GM23248 (cell line): ENCODE measurements around the gene GTPBP6. TPM values are rescaled to one million over a fixed set of nuclear protein-coding genes. Genes with fewer than 3 reads are reported as not detected.
A peak's percentile ranks its signal among the peaks of the same experiment; 100 is the strongest.

Source experiments
- DNase-seq: peaks from one replicate; pipeline ENCODE4 v3.0.0-alpha.2; 2015
- H2AFZ ChIP-seq: fragments of 200-600 bp; sonication (generic); 2 replicates; pipeline ENCODE4 v1.6.1; 2016; ENCODE audit warnings: antibody characterized with exemption
- H3F3A ChIP-seq: fragments of 200-600 bp; sonication (generic); 2 replicates; pipeline ENCODE4 v1.6.1; 2016; ENCODE audit warnings: mild to moderate bottlenecking, antibody characterized with exemption, mixed run types; ENCODE audit not compliant: insufficient read depth
- H3K27ac ChIP-seq: fragments of 200-600 bp; sonication (generic); 2 replicates; pipeline ENCODE4 v1.5.1; 2016; ENCODE audit warnings: mild to moderate bottlenecking
- H3K27me3 ChIP-seq: fragments of 200-600 bp; sonication (generic); replicated peaks from 2 replicates; pipeline ENCODE4 v1.6.1; 2016; ENCODE audit warnings: mild to moderate bottlenecking; ENCODE audit not compliant: insufficient read depth
- H3K36me3 ChIP-seq: fragments of 200-600 bp; sonication (generic); 2 replicates; pipeline ENCODE4 v1.6.1; 2016; ENCODE audit warnings: low read depth, mild to moderate bottlenecking
- H3K4me1 ChIP-seq: fragments of 200-600 bp; sonication (generic); 2 replicates; pipeline ENCODE4 v1.6.1; 2016; ENCODE audit warnings: mild to moderate bottlenecking; ENCODE audit not compliant: insufficient read depth
- H3K4me2 ChIP-seq: fragments of 200-600 bp; sonication (generic); one replicate; pipeline ENCODE4 v1.6.1; 2016; ENCODE audit warnings: mild to moderate bottlenecking; ENCODE audit not compliant: unreplicated experiment
- H3K4me3 ChIP-seq: fragments of 200-600 bp; sonication (generic); 2 replicates; pipeline ENCODE4 v1.5.1; 2016; ENCODE audit warnings: mild to moderate bottlenecking
- H3K79me2 ChIP-seq: fragments of 200-600 bp; sonication (generic); 2 replicates; pipeline ENCODE4 v1.6.1; 2016; ENCODE audit warnings: mild to moderate bottlenecking; ENCODE audit not compliant: insufficient read depth
- H3K9ac ChIP-seq: fragments of 200-600 bp; sonication (generic); 2 replicates; pipeline ENCODE4 v1.6.1; 2016; ENCODE audit warnings: mild to moderate bottlenecking
- H3K9me2 ChIP-seq: fragments of 200-600 bp; sonication (generic); 2 replicates; pipeline ENCODE4 v1.6.1; 2016; ENCODE audit warnings: mixed run types, mild to moderate bottlenecking, moderate library complexity; ENCODE audit not compliant: insufficient read depth
- H3K9me3 ChIP-seq: fragments of 200-600 bp; sonication (generic); one replicate; pipeline ENCODE4 v1.6.1; 2017; ENCODE audit warnings: low read depth
- H4K20me1 ChIP-seq: fragments of 200-600 bp; sonication (generic); 2 replicates; pipeline ENCODE4 v1.6.0; 2016; ENCODE audit not compliant: insufficient read depth
- EZH2 ChIP-seq: fragments of 200-600 bp; sonication (generic); IDR thresholded peaks from 2 replicates; pipeline ENCODE4 v1.6.1; 2018; ENCODE audit warnings: antibody characterized with exemption, mild to moderate bottlenecking; ENCODE audit not compliant: insufficient read depth, poor library complexity, severe bottlenecking
- EZH2phosphoT487 ChIP-seq: fragments of 200-600 bp; sonication (generic); IDR thresholded peaks from 2 replicates; pipeline ENCODE4 v1.6.1; 2018; ENCODE audit warnings: antibody characterized with exemption, moderate library complexity, mild to moderate bottlenecking, low read depth; ENCODE audit not compliant: insufficient read depth
- WGBS, 2 experiments: methylation state at CpG; one replicate each; pipeline ENCODE4 v1.1.6; 2015 to 2017; ENCODE audit warnings: low lambda C conversion rate in 2 of 2, low coverage in 1 of 2; ENCODE audit errors: missing lambda C conversion rate in 2 of 2; 5-methylcytosine and 5-hydroxymethylcytosine counted together
- in situ Hi-C: fragments of 300-500 bp; cut with MboI; formaldehyde crosslinking; loops from 2 replicates; pipeline ENCODE4 v1.15.0; 2020
- polyA plus RNA-seq: library from polyadenylated mRNA; unstranded; fragments of >200 nt; fragmentation: Nextera tagmentation; extraction: Ambion mirVana; gene quantifications from 2 replicates; pipeline ENCODE4 v1.2.1, GENCODE V29; 2016
- total RNA-seq: library from RNA; depleted of rRNA; stranded (reverse); fragments of >200 nt; shearing (Covaris generic); gene quantifications from 2 replicates; pipeline ENCODE4 v1.2.3, GENCODE V29; 2014

The GTPBP6 gene
- total and polyA plus RNA-seq, 2 experiments from 2014 or later, result 28.1 to 32.4 TPM

- 97 to 98% methylated on average over 41 to 44 of the region's 44 CpGs for WGBS, 2 experiments
- Histone ChIP-seq H3K27me3 (no peaks in the 10 kb centered on the region), H3K27ac (no peak overlapping the region), H3K4me2 (no peak overlapping the region), H3K9ac (no peak overlapping the region), H3K4me3 (no peak overlapping the region), H3K9me3 (no peaks in the 10 kb centered on the region), H2AFZ (no peak overlapping the region), H3F3A (no peaks in the 10 kb centered on the region), H3K36me3 (no peaks in the 10 kb centered on the region), H3K9me2 (no peaks in the 10 kb centered on the region), H3K79me2 (no peaks in the 10 kb centered on the region), H3K4me1 (no peaks in the 10 kb centered on the region), H4K20me1 (no peaks in the 10 kb centered on the region)
- TF ChIP-seq EZH2phosphoT487 (no peak), EZH2 (no peak)
- in situ Hi-C loops, result no loop called here
- peak; percentile 10 for DNase-seq
Observed at GRCh38 chrX:338836-339400, 20.3 kb upstream of the GTPBP6 start.

- no peak overlapping the region for H3K4me3 ChIP-seq
- TF ChIP-seq EZH2phosphoT487 (no peak), EZH2 (no peak)
- no peaks in the 10 kb centered on the region for H3K79me2 ChIP-seq
- H3K4me1 ChIP-seq, result no peaks in the 10 kb centered on the region
- no peaks in the 10 kb centered on the region for H3K36me3 ChIP-seq
- H3K27ac ChIP-seq, result no peak overlapping the region
- H3F3A ChIP-seq, result no peaks in the 10 kb centered on the region
- in situ Hi-C loops, result no loop called here
- no peaks in the 10 kb centered on the region for H3K27me3 ChIP-seq
- H2AFZ ChIP-seq, result no peak overlapping the region
- no peaks in the 10 kb centered on the region for H4K20me1 ChIP-seq
- H3K9me3 ChIP-seq, result no peaks in the 10 kb centered on the region
- no peak overlapping the region for H3K9ac ChIP-seq
- no peak overlapping the region for H3K4me2 ChIP-seq
- H3K9me2 ChIP-seq, result no peaks in the 10 kb centered on the region
- 94 to 95% methylated on average over 10 to 53 of the region's 53 CpGs for WGBS, 2 experiments
- DNase-seq, result no peak
Observed at GRCh38 chrX:338281-338835, 19.8 kb upstream of the GTPBP6 start.

- H3K27me3 ChIP-seq, result no peaks in the 10 kb centered on the region
- H3K36me3 ChIP-seq, result no peaks in the 10 kb centered on the region
- H3K9me3 ChIP-seq, result no peaks in the 10 kb centered on the region
- no peaks in the 10 kb centered on the region for H3K4me1 ChIP-seq
- TF ChIP-seq EZH2phosphoT487 (no peak), EZH2 (no peak)
- H3K79me2 ChIP-seq, result no peaks in the 10 kb centered on the region
- no peaks in the 10 kb centered on the region for H3K9me2 ChIP-seq
- no peaks in the 10 kb centered on the region for H3F3A ChIP-seq
- H4K20me1 ChIP-seq, result no peaks in the 10 kb centered on the region
- in situ Hi-C loops, result no loop called here
- no peak overlapping the region for H3K9ac ChIP-seq
- no peak overlapping the region for H3K4me3 ChIP-seq
- no peak overlapping the region for H3K4me2 ChIP-seq
- H3K27ac ChIP-seq, result no peak overlapping the region
- DNase-seq, result no peak
- WGBS, 2 experiments, result 91 to 92% methylated on average over 32 to 38 of the region's 38 CpGs
- H2AFZ ChIP-seq, result no peak overlapping the region
Observed at GRCh38 chrX:337331-337831, 18.8 kb upstream of the GTPBP6 start.

GRCh38 chrX:336227-336626, 17.6 kb upstream of the GTPBP6 start:
- Histone ChIP-seq H4K20me1 (no peaks in the 10 kb centered on the region), H3K4me3 (no peak overlapping the region), H3K79me2 (no peaks in the 10 kb centered on the region), H3K4me1 (peaks cover 3% of the 10 kb centered on the region), H3K4me2 (no peak overlapping the region), H3K27me3 (no peaks in the 10 kb centered on the region), H3K9me2 (no peaks in the 10 kb centered on the region), H3K27ac (no peak overlapping the region), H3K9me3 (no peaks in the 10 kb centered on the region), H3K36me3 (no peaks in the 10 kb centered on the region), H2AFZ (no peak overlapping the region), H3F3A (no peaks in the 10 kb centered on the region), H3K9ac (no peak overlapping the region)
- TF ChIP-seq EZH2, result no peak
- TF ChIP-seq EZH2phosphoT487, result no peak
- 96 to 97% methylated on average over 21 of the region's 21 CpGs for WGBS, 2 experiments
- DNase-seq, result no peak
- in situ Hi-C loops, result no loop called here
